Renal cortex interstitium (tissue), 15 donors: ENCODE data around the gene ME2. TPM values are rescaled to one million over a fixed set of nuclear protein-coding genes. Genes with fewer than 3 reads are reported as not detected.
"Not testable (repeated sequence)": the region's sequence is repeated elsewhere in the genome, so short reads cannot be mapped to it uniquely, and the experiment has no call there.

Experiments used
- DNase-seq, 11 donors: peaks; one replicate each; pipeline ENCODE4 v3.0.0-alpha.2; 2013; ENCODE audit warnings: low read depth in 9 of 11, low spot score in 4 of 11; ENCODE audit errors: extremely low read depth in 1 of 11
- long read RNA-seq, 16 experiments: transcript quantifications; one replicate each; lab custom pipeline, GENCODE V29; 2026
- polyA plus RNA-seq, 3 donors: library from polyadenylated mRNA; unstranded; fragments of 120-200 nt; gene quantifications; one replicate each; pipeline ENCODE4 v1.2.1, GENCODE V29; 2013; ENCODE audit not compliant: insufficient read length in 3 of 3

The ME2 gene
- 10 to 100 TPM; 31.7 to 34.2 (median 32.3) TPM for polyA plus RNA-seq
- long read RNA-seq, donor 1, full-length matches to known transcripts = 3 of 3 reads
- long read RNA-seq, donor 1, partial matches to known transcripts = 0 of 3 reads
- long read RNA-seq, donor 1, other reads (novel, unspliced or antisense) = 0 of 3 reads
- long read RNA-seq, donor 2, full-length matches to known transcripts = 4 of 11 reads
- long read RNA-seq, donor 2, partial matches to known transcripts = 7 of 11 reads
- long read RNA-seq, donor 2, other reads (novel, unspliced or antisense) = 0 of 11 reads
- long read RNA-seq, donor 3, full-length matches to known transcripts = 6 of 6 reads
- long read RNA-seq, donor 3, partial matches to known transcripts = 0 of 6 reads
- long read RNA-seq, donor 3, other reads (novel, unspliced or antisense) = 0 of 6 reads
- long read RNA-seq, donor 4, full-length matches to known transcripts = 5 of 5 reads
- long read RNA-seq, donor 4, partial matches to known transcripts = 0 of 5 reads
- long read RNA-seq, donor 4, other reads (novel, unspliced or antisense) = 0 of 5 reads
- long read RNA-seq, donor 5 = 0 reads
- long read RNA-seq, donor 6, full-length matches to known transcripts = 6 of 14 reads
- long read RNA-seq, donor 6, partial matches to known transcripts = 8 of 14 reads
- long read RNA-seq, donor 6, other reads (novel, unspliced or antisense) = 0 of 14 reads
- long read RNA-seq, donor 7, full-length matches to known transcripts = 9 of 9 reads
- long read RNA-seq, donor 7, partial matches to known transcripts = 0 of 9 reads
- long read RNA-seq, donor 7, other reads (novel, unspliced or antisense) = 0 of 9 reads
- long read RNA-seq, donor 8 = 0 reads
- long read RNA-seq, donor 9, full-length matches to known transcripts = 4 of 4 reads
- long read RNA-seq, donor 9, partial matches to known transcripts = 0 of 4 reads
- long read RNA-seq, donor 9, other reads (novel, unspliced or antisense) = 0 of 4 reads
- long read RNA-seq, donor 10, full-length matches to known transcripts = 10 of 10 reads
- long read RNA-seq, donor 10, partial matches to known transcripts = 0 of 10 reads
- long read RNA-seq, donor 10, other reads (novel, unspliced or antisense) = 0 of 10 reads
- long read RNA-seq, donor 11, full-length matches to known transcripts = 5 of 5 reads
- long read RNA-seq, donor 11, partial matches to known transcripts = 0 of 5 reads
- long read RNA-seq, donor 11, other reads (novel, unspliced or antisense) = 0 of 5 reads
- long read RNA-seq, donor 12, full-length matches to known transcripts = 3 of 3 reads
- long read RNA-seq, donor 12, partial matches to known transcripts = 0 of 3 reads
- long read RNA-seq, donor 12, other reads (novel, unspliced or antisense) = 0 of 3 reads
- long read RNA-seq, donor 13 = 0 reads
- long read RNA-seq, donor 14, full-length matches to known transcripts = 12 of 12 reads
- long read RNA-seq, donor 14, partial matches to known transcripts = 0 of 12 reads
- long read RNA-seq, donor 14, other reads (novel, unspliced or antisense) = 0 of 12 reads
- long read RNA-seq, donor 15, full-length matches to known transcripts = 5 of 5 reads
- long read RNA-seq, donor 15, partial matches to known transcripts = 0 of 5 reads
- long read RNA-seq, donor 15, other reads (novel, unspliced or antisense) = 0 of 5 reads
- long read RNA-seq, donor 16, full-length matches to known transcripts = 19 of 19 reads
- long read RNA-seq, donor 16, partial matches to known transcripts = 0 of 19 reads
- long read RNA-seq, donor 16, other reads (novel, unspliced or antisense) = 0 of 19 reads

GRCh38 chr18:50878345-50879301 is at the start of gene ME2:
TSS of gene ME2 (plus strand) at chr18:50879118. CDS start at chr18:50895821, 16,703 bp downstream.
- peak; percentile 72 to 90 (median 85) for DNase-seq

DNA sequence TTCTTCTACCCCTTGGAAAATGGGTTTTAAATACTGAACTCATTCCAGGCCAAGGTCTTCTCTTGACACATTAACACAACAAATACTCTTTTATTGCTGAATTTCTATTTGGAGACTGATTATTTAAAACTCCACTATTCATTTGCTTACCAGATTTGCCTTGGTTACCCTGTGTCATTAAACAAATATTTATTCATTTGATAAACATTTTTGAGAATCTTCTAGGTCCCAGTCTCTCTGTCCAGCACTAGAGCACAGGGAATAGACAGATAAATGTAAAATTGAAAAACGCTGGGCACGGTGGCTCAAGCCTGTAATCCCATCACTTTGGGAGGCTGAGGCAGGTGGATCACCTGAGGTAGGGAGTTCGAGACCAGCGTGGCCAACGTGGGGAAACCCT is 49.3 kb upstream of the ME2 start:
- no peak for DNase-seq

GRCh38 chr18:50830544-50830943 is 48.4 kb upstream of the ME2 start:
- no peak for DNase-seq

DNA sequence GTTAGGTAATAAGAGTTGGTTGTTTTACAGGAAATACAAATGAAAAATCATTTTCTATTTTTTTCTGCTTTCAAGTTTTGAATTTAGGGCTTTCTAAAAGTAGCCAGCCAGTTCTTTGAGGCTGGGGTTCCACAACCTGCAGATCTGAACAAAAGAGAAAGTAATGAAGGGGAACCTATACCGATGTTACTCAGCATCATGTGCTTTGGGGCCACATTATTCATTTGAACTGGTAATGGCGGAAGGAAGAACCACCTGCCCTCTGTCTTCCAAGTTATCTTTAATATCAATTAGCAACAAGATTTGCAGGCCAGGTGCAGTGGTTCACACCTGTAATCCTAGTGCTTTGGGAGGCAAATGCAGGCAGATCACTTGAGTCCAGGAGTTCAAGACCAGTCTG is 46.2 kb upstream of the ME2 start:
- no peak for DNase-seq

DNA sequence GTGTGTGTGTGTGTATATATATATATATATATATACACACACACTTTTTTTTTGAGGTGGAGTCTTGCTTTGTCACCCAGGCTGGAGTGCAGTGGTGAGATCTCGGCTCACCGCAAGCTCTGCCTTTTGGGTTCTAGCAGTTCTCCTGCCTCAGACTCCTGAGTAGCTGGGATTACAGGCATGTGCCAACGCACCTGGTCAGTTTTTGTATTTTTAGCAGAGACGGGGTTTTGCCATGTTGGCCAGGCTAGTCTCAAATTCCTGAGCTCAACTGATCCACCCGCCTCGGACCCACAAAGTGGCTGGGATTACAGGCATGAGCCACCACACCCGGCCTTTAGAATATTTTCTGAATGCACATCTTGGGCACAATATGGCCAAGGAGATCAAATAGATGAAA is 45.4 kb upstream of the ME2 start:
- DNase-seq = not testable (repeated sequence)

DNA sequence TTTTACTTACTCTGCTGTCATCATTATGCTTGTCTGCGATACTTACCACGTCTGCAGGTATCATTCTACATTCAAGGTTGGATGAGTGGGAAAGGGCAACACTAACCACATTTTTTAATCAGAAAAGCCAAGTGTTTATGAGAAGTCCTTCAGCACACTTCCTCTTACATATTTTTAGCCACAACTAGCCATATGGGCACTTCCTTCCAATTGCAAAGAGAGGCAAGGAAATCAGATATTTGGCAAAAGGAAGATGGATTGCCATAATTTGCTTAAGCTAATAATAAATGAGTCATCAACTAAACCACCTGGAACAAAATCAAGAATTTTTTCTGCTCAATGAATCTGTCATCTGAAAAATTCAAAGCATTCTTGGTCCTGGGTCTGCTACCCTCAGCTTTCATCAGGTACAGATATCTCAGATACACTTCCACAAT is 42.4 kb upstream of the ME2 start:
- DNase-seq = no peak

- no peak for DNase-seq
These were observed 39.6 kb upstream of the ME2 start for GRCh38 chr18:50839341-50839740.

GRCh38 chr18:50839996-50840395 is 38.9 kb upstream of the ME2 start:
- DNase-seq = no peak

DNA sequence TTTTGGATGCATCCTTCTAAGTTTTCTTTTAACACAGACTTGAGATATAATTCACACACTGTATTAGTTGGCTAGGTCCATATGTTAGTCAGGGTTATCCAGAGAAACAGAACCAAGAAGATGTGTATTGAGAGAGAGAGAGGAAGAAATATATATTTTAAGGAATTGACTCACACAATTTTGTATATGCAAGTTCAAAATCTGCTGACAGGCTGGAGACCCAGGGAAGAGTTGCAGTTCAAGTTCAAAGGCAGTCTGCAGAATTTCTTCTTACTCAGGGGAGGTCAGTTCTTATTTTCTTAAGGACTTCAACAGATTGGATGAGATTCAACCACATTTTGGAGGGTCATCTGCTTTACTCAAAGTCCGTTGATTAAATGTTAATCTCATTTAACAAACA is 36.1 kb upstream of the ME2 start:
- no peak for DNase-seq

GRCh38 chr18:50844554-50844953 is 34.4 kb upstream of the ME2 start:
- no peak for DNase-seq

GRCh38 chr18:50844960-50845359 is 34.0 kb upstream of the ME2 start:
- no peak for DNase-seq

- no peak for DNase-seq
These were observed 31.7 kb upstream of the ME2 start for GRCh38 chr18:50847192-50847591.

DNA sequence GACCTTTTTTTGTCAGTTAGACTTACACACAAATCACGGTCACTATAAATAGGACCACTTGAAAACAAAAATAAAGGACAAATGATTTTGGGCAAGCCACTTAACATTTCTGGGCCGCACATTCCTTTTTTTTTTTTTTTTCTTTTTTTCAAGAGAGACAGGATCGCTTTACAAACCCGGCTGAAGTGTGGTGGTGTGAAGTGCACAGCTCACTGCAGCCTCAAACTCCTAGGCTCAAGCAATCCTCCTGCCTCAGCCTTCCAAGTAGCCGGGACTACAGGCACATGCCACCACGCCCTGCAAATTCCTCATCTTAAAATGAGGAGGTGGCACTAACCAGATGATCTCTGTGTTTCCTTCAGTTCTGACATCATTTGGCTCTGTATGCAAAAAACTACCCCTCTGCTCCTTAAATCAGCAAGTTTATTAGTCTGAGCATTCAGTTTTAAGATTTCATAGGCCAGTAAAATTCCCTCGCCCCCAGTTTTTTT is 30.8 kb upstream of the ME2 start:
- DNase-seq = no peak

GRCh38 chr18:50848991-50849390 is 29.9 kb upstream of the ME2 start:
- no peak for DNase-seq

DNA sequence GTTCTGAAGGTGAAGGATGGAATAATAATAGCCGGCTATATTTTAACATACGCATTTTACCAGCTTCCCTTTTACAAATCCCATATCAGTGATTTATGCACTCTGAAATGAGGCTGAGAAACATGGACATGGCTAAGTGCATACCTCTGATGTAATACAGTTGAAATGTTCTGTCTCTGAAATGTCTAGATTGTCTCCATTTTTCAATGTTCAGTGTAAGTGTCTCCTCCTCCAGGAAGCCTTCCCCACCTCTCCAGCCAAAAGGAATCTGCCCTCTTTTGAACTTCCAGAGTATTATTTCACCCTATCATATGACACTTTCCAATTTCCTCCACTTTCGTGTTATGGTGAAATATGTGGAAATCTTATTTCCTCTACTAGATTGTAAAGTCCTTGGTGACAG is 29.5 kb upstream of the ME2 start:
- no peak for DNase-seq

DNA sequence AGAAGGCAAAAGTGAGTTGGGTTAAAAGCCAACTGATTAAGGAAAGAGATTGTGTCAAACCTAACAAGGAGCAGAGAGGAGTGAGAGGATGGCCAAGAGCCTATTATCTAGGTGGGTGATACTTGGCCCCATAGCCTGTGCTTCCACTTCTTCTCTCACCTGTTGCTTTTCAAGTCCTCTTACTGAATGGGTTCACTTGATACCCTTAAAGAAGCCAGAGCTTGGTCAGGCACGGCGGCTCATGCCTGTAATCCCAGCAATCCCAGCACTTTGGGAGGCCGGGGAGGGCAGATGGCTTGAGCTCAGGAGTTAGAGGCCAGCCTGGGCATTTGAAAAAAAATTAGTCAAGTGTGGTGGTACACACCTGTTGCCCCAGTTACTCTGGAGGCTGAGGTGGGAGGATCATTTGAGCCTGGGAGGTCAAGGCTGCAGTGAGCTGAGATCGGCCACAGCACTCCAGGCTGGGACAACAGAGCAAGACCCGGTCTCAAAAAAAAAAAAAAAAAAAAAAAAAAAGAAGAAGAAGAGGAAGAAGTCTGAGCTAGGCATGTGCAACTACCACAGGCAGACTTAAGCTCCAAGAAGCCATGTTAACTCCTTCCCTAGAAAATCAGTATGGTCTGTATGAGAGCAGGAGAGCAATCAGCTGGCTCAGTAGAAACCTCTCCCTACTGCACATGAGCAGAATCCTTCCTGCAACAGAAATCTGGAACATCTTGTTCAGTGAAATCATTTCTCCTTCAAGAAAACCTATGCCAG is 28.4 kb upstream of the ME2 start:
- no peak for DNase-seq
